HG02678 (cell line): Measurements from ENCODE around the gene IL13.
A peak's percentile ranks its signal among the peaks of the same experiment; 100 is the strongest.

Source experiments
- ATAC-seq: cut with Tn5 transposase; IDR thresholded peaks from one replicate; pipeline ENCODE4 v1.9.1; 2021; ENCODE audit warnings: mild to moderate bottlenecking, moderate library complexity; ENCODE audit not compliant: unreplicated experiment

The IL13 gene

GRCh38 chr5:132655821-132656773 is 1.9 kb upstream of the IL13 start:
- ATAC-seq: no peak

GRCh38 chr5:132656774-132657355 is 1.1 kb upstream of the IL13 start:
- ATAC-seq: no peak

- no peak for ATAC-seq
Observed at GRCh38 chr5:132658381-132659302, 669 bp downstream of the IL13 start.

- ATAC-seq: no peak
Observed at GRCh38 chr5:132659598-132660493, 1.9 kb downstream of the IL13 start.

- no peak for ATAC-seq
Observed at GRCh38 chr5:132661231-132662003, 3.4 kb downstream of the IL13 start.

DNA sequence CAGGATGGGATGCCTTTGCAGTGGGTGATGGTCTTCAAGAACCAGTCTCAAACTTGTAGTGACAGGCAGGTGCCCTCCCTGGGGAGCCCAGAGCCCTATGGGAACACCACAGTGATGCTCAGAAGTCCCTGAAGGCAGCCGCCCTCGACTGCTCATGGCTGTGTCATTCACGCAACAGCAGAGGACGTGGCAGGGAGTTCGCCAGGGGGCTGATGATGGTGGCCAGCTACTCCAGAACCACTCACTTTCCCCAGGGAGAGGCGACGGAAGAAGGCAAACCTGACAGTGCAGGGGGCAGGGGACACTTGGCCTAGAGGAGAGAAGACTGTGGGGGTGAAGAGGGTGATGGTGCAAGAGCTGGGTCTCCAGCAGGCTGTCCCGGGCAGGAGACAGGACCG is 4.0 kb downstream of the IL13 start:
- ATAC-seq: no peak

- ATAC-seq: peak; percentile 57
Observed at GRCh38 chr5:132662925-132663770, 5.2 kb downstream of the IL13 start.

- peak; percentile 48 for ATAC-seq
Observed at GRCh38 chr5:132663771-132664695, 6.1 kb downstream of the IL13 start.

DNA sequence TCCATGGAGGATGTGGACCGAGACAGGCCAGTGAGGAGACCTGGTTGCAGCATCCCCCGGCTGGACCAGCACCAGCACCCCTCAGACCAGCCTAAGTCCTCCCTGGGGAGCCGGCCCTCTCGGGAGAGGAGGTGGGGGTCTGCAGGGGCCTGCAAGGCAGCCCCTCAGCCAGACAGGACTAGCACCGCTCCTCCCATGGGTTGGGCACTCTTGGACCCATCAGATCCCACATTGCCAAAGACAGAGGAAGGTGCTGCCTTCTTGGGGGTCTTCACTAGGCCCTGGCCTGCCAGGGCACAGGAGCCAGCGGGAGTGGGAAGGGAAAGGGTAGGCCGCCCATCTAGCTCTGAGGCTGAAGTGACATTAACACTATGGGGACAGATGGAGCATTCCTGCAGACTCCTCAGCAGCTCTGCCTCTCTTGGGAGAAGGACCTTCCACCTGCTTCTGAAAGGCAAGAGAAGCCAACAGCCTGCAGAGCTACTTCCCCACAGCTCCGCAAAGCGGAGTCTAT is 6.8 kb downstream of the IL13 start:
- no peak for ATAC-seq

- no peak for ATAC-seq
Observed at GRCh38 chr5:132665574-132666080, 7.7 kb downstream of the IL13 start.

DNA sequence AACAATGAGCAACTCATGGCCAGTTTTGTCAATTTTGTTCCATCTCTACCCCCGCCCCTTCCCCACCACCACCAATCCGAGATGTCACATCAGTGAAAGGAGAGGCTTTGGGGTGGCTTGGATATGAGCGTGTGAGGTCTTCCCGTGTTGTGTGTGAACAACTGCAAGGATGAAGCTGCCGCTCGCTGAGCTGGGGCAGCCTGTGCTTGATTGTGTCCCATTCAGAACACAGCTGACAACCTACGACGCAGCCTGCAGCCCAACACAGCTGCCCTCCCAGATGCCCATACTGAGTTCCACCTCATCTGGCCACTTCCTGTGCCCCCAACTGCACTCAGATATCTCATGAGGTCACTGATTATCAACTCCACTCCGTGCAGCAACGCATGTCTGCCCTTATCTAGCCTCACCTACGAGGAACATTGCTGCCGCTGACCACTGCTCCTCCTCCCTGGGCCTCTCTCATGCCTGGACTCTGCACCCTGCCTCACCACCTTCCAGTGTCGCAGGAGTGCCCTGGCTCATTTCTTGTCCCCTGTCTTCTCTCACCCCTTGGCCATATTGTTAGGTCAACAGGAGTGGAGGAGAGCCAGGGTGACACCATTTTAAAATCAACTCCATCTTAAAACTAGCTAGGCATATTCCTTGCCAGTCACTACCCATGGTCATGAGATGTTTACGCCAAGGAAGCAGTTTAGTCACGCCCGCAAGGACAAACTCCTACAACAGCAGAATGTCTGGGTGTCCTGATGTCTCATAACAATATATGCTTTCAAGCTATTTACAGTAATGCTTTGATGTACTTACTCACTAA is 8.5 kb downstream of the IL13 start:
- ATAC-seq: no peak

DNA sequence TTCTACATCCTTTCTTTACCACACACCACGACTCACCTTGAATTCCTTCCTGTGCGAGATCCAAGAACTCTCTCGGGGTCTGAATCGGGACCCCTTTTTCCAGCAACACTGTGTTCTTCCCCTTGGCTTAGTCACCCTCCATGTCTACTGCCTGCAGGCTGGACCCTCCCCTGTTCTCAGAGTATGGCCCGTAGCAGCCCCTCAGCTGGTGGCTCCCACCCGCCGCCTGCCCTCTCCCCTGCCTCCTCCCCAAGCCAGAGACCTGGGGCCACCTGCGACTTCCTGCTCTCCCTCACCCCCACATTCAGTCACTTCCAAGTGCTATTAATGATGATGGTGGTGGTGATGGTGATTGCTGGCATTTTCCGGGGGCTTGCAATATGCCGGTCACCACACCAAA is 9.3 kb downstream of the IL13 start:
- ATAC-seq: no peak

GRCh38 chr5:132667761-132668705 is 10.1 kb downstream of the IL13 start:
- no peak for ATAC-seq

- no peak for ATAC-seq
Observed at GRCh38 chr5:132668706-132669454, 10.9 kb downstream of the IL13 start.
